GM21528 (cell line): Measurements from ENCODE around the gene RBMS1.

Experiments used
- ATAC-seq: cut with Tn5 transposase; IDR thresholded peaks from one replicate; pipeline ENCODE4 v1.9.1; 2021; ENCODE audit warnings: mild to moderate bottlenecking, moderate library complexity; ENCODE audit not compliant: unreplicated experiment, low FRiP score

Gene RBMS1

GRCh38 chr2:160241251-160242137 lies 252.1 kb downstream of the RBMS1 start:
- no peak for ATAC-seq

DNA sequence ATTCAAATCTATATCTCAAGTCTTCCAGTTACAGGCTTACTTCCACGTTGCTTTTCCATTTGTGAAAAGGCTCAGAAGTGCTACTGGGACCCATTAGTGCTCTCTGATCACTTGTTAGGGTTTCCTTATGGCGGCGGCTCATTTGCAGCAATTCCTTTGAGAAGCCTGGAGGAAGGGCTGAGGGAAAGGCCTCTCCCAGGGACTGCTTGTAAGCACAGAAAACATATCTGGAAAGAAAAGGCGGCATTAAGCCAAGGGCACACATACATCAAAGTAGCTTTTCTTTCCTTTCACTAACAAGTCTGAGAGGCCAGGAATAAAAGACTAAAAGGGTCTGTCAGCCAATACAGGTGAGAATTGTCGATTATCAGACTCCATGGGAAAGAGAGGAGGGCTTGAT lies 254.2 kb downstream of the RBMS1 start:
- ATAC-seq = no peak

- no peak for ATAC-seq
Measured at GRCh38 chr2:160238392-160238791, 255.2 kb downstream of the RBMS1 start.

DNA sequence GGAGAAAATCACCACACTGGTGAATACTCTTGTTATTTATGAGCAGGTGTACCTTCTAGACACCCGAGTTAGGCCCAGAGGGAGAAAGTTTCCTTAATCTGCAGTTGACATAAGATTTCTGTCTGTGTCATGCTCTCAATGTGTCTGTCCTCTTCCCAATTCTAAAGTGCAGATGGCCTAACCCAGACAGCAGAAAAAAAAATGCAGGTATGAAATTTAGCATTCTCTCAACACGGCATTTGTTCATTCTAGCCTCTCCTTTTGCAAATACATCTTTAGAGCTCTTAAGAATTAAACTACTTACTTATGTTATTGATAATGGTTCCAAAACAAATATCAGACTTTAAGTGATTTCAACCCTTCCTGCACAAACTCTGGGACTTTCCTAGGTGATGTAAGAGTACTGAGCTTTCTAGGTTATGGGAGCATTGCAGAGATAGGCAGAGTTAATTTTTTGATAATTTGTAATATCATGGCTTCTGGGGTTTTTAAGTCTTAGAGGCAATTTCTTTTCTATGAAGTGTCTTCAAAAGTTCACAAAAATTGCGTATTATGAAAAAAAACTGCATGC lies 260.6 kb downstream of the RBMS1 start:
- no peak for ATAC-seq

DNA sequence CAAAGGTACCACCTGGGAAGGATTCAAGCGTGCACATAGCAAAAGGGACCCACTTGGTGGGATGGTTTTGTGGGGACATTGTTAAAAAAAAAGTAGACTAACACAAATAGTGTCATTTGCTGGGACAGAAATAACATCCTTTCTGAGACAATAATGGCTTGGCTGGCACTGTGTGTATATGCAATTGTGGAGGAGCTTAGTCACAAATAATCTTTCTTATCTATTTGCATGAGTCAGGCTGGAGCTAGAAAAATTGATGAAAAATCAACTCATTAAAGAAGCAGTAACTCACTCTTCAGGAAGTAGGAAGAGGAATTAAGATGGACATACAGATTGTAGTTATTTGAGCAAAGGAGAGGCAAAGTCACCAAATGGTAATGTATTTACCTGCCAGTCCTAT lies 264.0 kb downstream of the RBMS1 start:
- no peak for ATAC-seq

DNA sequence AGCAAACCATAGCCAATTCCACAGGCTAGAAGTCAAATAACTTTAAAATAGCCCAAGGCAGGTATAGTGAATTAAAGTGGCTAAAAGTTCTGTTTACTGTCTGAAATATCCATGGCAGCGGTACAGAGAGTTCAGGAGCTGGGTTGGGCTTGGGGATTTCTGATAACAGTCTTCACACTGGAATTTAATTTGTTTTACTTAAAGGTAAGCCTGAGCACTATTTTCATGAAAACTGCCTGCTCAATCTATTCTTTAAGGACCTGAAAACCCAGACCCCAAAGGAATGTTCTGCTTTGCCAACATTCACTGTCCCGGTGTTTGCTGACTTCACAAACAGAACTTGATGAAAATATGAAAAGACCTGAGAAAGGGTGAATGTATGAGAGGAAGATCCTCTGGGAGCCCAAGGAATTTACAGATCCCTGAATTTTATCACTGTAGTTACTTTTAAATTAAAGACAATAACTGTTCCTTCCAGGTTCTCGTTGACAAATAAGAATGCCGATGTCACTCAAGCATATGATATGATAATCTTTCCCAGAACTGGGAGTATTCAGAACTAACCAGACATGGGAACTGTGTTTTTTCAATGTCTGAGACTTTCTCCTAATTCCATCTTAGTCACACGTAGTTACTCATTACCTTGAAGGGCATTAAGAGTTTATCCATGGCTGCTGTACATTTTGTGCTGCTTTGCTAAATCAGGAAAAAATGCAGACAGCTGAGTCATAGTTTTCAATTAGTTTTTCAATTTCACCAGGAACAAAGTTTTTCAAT lies 265.3 kb downstream of the RBMS1 start:
- ATAC-seq = no peak

- no peak for ATAC-seq
Measured at GRCh38 chr2:160227293-160227915, 266.2 kb downstream of the RBMS1 start.

DNA sequence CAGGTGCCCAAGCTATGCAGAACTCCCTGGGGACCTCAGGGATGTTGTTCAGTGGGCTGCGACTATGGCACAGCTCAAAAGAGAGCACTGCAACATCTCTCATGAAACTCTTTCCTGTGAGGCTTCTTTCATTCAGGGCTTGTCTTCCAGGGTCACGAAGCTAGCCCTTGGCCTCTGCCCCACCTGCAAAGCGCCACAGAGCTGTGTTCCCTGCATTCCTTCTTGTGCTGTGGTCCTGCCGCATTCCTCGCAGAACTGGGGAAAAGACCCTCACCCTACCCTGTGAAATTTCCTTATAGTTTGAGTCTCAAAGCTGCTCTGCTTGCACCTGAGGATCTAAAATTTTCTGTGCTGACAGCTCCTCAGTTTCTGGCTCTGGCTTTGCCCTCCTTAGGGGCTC lies 267.2 kb downstream of the RBMS1 start:
- ATAC-seq = no peak

GRCh38 chr2:160225722-160226121 lies 267.9 kb downstream of the RBMS1 start:
- ATAC-seq = no peak

DNA sequence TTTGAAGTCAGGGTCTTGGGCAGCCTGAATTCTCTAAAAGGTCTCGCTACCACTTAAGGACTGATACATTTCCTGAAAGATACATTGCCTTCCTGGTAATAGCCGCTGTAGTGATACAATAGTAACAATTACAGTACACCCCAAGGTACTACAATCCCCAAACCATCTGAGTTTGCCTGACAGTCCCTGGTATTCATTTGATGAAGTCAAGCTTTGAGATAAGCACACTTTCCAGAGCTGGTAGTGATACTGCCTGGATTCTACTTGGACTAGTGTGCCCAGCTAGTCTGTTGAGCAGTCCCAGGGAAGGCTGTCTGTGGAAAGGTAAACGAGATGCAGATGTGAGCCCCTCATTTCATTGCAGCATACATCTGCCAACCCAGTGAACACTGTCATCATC lies 269.1 kb downstream of the RBMS1 start:
- peak; percentile 18 for ATAC-seq

DNA sequence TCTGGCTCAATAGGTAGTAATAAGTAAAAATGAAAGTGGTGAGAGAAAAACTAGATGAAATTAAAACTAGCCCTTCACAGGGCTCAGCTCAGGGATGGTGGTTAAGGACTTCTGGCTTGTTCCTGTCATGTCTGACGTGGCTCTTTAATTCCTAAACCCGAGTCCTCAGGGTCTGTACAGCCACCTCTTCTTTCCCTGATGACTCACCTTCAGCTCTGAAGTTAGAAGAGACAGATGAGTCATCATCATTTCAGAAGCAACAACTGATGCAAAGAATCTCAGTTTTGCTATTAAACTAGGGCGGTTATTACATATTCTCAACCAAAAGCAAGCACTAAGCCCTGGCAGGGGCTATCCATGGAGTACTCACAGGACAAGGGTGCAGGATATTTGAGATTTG lies 269.5 kb downstream of the RBMS1 start:
- peak; percentile 94 for ATAC-seq

GRCh38 chr2:160223560-160223959 lies 270.0 kb downstream of the RBMS1 start:
- no peak for ATAC-seq

- ATAC-seq = no peak
Measured at GRCh38 chr2:160222546-160223283, 270.9 kb downstream of the RBMS1 start.
